Panc1 (cell line): Measurements from ENCODE around the gene TRABD2B. TPM values are rescaled to one million over a fixed set of nuclear protein-coding genes. Genes with fewer than 3 reads are reported as not detected.

Source experiments
- ATAC-seq: fragments of 200-7000 bp; cut with Tn5 transposase; 2 replicates; pipeline ENCODE4 v1.9.1; 2020; ENCODE audit warnings: mild to moderate bottlenecking, moderate library complexity
- BruUV-seq: library from RNA; stranded (reverse); fragments of 400-500 nt; replicated peaks from 2 replicates; lab custom pipeline; 2021; lab: Mats Ljungman, UMichigan
- CTCF ChIA-PET: fragments of 300-600 bp; sonication (Branson Sonifier 250); formaldehyde crosslinking; loops from one replicate; lab custom pipeline; 2022; ENCODE audit warnings: antibody characterized with exemption; lab: Charles Lee
- POLR2A ChIA-PET: fragments of 300-600 bp; sonication (Branson Sonifier 250); formaldehyde crosslinking; loops from one replicate; lab custom pipeline; 2022; ENCODE audit warnings: antibody characterized with exemption; lab: Charles Lee
- DNase-seq: peaks from one replicate; pipeline ENCODE4 v3.0.0-alpha.2; 2010; ENCODE audit warnings: low read depth, low spot score
- H3K27ac ChIP-seq: 2 replicates; pipeline ENCODE4 v1.5.1; 2011; ENCODE audit warnings: mild to moderate bottlenecking, low read length, inconsistent platforms
- H3K27me3 ChIP-seq: fragments of 200-500 bp; sonication (Bioruptor generic); 2 replicates; pipeline ENCODE4 v1.6.0; 2014; ENCODE audit warnings: low read length, inconsistent platforms; ENCODE audit not compliant: control insufficient read depth, insufficient read depth
- H3K36me3 ChIP-seq: fragments of 200-500 bp; sonication (Bioruptor generic); 2 replicates; pipeline ENCODE4 v1.5.1; 2014; ENCODE audit warnings: inconsistent platforms, mild to moderate bottlenecking, low read length, moderate library complexity; ENCODE audit not compliant: control insufficient read depth, insufficient read depth
- H3K4me1 ChIP-seq: 2 replicates; pipeline ENCODE4 v1.5.1; 2011; ENCODE audit warnings: inconsistent platforms, mild to moderate bottlenecking, low read length, moderate library complexity; ENCODE audit not compliant: control insufficient read depth, insufficient read depth
- H3K4me3 ChIP-seq, 2 experiments: 2 replicates each; pipeline ENCODE4 v1.5.1; 2011 to 2012; ENCODE audit warnings: low read depth in 2 of 2, low read length in 2 of 2, mild to moderate bottlenecking in 2 of 2, inconsistent platforms in 1 of 2, moderate library complexity in 1 of 2
- H3K9me3 ChIP-seq: fragments of 200-500 bp; sonication (Bioruptor generic); 2 replicates; pipeline ENCODE4 v1.5.1; 2014; ENCODE audit warnings: low read depth, mild to moderate bottlenecking, inconsistent platforms, low read length, moderate library complexity; ENCODE audit not compliant: control insufficient read depth, insufficient read depth
- POLR2AphosphoS5 ChIP-seq: IDR thresholded peaks from 2 replicates; pipeline ENCODE4 v1.6.1; 2012; ENCODE audit warnings: mild to moderate bottlenecking, low read depth, low read length, moderate library complexity
- SIN3A ChIP-seq: IDR thresholded peaks from 2 replicates; pipeline ENCODE4 v1.6.1; 2012; ENCODE audit warnings: low read depth, mild to moderate bottlenecking, low read length, moderate library complexity, borderline replicate concordance; ENCODE audit not compliant: insufficient read depth
- TCF7L2 ChIP-seq: IDR thresholded peaks from 2 replicates; pipeline ENCODE4 v1.6.1; 2011; ENCODE audit warnings: mild to moderate bottlenecking, low read depth, low read length, inconsistent platforms
- in situ Hi-C: cut with HindIII; loops from 2 replicates; pipeline ENCODE4 v1.10.0; 2016; ENCODE audit warnings: low sequenced_read_pairs, low pct_unique_long_range_greater_than_20kb
- intact Hi-C: fragments of 100-400 bp; cut with micrococcal nuclease; formaldehyde crosslinking; loops from one replicate; pipeline ENCODE4 v1.10.0; 2022; ENCODE audit not compliant: unreplicated experiment
- total RNA-seq: library from RNA; stranded (reverse); gene quantifications from one replicate; pipeline ENCODE4 v1.2.1, GENCODE V29; 2021; ENCODE audit not compliant: unreplicated experiment
- TF ChIP-seq, protein P1 (sequence below), 2 experiments: IDR thresholded peaks; 2 replicates each; pipeline ENCODE4 v1.6.1; 2011 to 2012; ENCODE audit warnings: low read depth in 2 of 2, control low read depth in 1 of 2, low read length in 1 of 2, mild to moderate bottlenecking in 1 of 2, moderate library complexity in 1 of 2; ENCODE audit not compliant: insufficient read depth in 1 of 2
- TF ChIP-seq, protein P2 (sequence below): fragments of 450-650 bp; IDR thresholded peaks from 2 replicates; pipeline ENCODE4 v1.5.1; 2017; ENCODE audit warnings: mild to moderate bottlenecking

TRABD2B gene
- total RNA-seq, 1 experiment from 2014 or later, result not detected

DNA sequence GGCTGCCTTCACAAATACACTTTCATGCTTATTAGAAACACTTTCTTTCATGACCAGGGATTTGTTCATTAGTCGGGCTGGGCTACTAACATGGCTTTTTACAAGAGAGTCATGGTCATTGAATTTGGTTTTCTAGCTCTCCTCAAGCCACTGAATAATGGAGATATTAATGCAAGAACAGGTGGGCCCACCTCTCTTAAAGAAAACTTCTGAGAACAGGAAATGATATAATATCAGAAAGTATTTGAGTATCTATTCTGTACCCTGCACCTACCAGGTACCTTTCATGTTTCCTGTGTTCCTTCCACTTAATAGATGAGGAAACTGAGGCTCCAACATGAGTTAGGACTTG is 90.0 kb downstream of the TRABD2B start:
- TF ChIP-seq, protein P1, sequence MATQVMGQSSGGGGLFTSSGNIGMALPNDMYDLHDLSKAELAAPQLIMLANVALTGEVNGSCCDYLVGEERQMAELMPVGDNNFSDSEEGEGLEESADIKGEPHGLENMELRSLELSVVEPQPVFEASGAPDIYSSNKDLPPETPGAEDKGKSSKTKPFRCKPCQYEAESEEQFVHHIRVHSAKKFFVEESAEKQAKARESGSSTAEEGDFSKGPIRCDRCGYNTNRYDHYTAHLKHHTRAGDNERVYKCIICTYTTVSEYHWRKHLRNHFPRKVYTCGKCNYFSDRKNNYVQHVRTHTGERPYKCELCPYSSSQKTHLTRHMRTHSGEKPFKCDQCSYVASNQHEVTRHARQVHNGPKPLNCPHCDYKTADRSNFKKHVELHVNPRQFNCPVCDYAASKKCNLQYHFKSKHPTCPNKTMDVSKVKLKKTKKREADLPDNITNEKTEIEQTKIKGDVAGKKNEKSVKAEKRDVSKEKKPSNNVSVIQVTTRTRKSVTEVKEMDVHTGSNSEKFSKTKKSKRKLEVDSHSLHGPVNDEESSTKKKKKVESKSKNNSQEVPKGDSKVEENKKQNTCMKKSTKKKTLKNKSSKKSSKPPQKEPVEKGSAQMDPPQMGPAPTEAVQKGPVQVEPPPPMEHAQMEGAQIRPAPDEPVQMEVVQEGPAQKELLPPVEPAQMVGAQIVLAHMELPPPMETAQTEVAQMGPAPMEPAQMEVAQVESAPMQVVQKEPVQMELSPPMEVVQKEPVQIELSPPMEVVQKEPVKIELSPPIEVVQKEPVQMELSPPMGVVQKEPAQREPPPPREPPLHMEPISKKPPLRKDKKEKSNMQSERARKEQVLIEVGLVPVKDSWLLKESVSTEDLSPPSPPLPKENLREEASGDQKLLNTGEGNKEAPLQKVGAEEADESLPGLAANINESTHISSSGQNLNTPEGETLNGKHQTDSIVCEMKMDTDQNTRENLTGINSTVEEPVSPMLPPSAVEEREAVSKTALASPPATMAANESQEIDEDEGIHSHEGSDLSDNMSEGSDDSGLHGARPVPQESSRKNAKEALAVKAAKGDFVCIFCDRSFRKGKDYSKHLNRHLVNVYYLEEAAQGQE (IDR thresholded peaks at IDR 0.05; ENCODE audit: insufficient read depth in 1 of 2, low read depth in 2 of 2, low read length in 1 of 2), result no peak
- TF ChIP-seq TCF7L2, result no peak
- no peak for TF ChIP-seq POLR2AphosphoS5
- TF ChIP-seq SIN3A, result no peak
- TF ChIP-seq, protein P2, sequence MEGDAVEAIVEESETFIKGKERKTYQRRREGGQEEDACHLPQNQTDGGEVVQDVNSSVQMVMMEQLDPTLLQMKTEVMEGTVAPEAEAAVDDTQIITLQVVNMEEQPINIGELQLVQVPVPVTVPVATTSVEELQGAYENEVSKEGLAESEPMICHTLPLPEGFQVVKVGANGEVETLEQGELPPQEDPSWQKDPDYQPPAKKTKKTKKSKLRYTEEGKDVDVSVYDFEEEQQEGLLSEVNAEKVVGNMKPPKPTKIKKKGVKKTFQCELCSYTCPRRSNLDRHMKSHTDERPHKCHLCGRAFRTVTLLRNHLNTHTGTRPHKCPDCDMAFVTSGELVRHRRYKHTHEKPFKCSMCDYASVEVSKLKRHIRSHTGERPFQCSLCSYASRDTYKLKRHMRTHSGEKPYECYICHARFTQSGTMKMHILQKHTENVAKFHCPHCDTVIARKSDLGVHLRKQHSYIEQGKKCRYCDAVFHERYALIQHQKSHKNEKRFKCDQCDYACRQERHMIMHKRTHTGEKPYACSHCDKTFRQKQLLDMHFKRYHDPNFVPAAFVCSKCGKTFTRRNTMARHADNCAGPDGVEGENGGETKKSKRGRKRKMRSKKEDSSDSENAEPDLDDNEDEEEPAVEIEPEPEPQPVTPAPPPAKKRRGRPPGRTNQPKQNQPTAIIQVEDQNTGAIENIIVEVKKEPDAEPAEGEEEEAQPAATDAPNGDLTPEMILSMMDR, result no peak
- POLR2A ChIA-PET, result no interaction called here
- no peak overlapping the region for H3K4me3 ChIP-seq
- no peaks in the 10 kb centered on the region for H3K36me3 ChIP-seq
- DNase-seq, result no peak
- intact Hi-C loops (no loop called here), in situ Hi-C loops (no loop called here)
- ATAC-seq, result no peak
- no peak overlapping the region for H3K27ac ChIP-seq
- peaks cover 8% of the 10 kb centered on the region for H3K27me3 ChIP-seq
- no peaks in the 10 kb centered on the region for H3K4me1 ChIP-seq
- no TSS peak for BruUV-seq
- CTCF ChIA-PET, result no interaction called here
- H3K9me3 ChIP-seq, result no peaks in the 10 kb centered on the region

DNA sequence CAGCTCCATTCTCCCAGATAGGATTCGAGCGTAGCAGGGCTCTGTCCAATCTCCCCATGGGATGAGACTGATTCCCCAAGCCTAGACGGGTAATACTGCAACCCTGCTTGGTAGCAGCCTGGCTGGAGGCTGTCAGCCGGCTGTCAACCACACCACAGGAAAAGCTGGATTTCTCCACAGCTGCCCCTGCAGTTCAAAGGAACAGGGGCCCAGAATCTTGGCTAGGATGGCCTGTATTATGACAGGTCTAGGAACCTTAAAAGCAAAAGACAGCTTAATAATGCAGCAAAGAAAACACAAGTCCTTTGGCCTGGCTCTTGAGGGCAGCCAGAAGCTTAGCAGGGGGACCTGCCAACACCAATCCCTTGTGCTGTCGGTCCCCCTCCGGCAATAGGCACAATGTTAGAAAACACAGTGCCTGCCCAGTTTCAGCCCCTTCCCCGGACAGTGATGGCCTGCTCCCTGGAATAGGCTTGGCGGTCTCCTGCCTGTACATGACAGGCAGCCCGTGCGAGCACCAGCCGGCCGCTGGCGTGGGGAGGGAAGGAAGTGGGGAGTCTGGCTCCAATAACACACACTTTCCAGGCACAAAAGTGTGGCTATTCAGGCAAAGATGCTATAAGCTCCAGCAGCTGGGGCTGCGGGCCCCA is 90.5 kb downstream of the TRABD2B start:
- Histone ChIP-seq H3K4me1 (no peaks in the 10 kb centered on the region), H3K4me3 (no peak overlapping the region), H3K36me3 (no peaks in the 10 kb centered on the region), H3K9me3 (no peaks in the 10 kb centered on the region), H3K27ac (no peak overlapping the region), H3K27me3 (peaks cover 8% of the 10 kb centered on the region)
- intact Hi-C loops (no loop called here), in situ Hi-C loops (no loop called here)
- CTCF ChIA-PET, result no interaction called here
- no TSS peak for BruUV-seq
- TF ChIP-seq, protein P2, result no peak
- TF ChIP-seq, protein P1 (IDR thresholded peaks at IDR 0.05; ENCODE audit: insufficient read depth in 1 of 2, low read depth in 2 of 2, low read length in 1 of 2), result no peak
- TF ChIP-seq SIN3A (no peak), POLR2AphosphoS5 (no peak)
- POLR2A ChIA-PET, result no interaction called here
- no peak for ATAC-seq
- no peak for DNase-seq
